Astrocyte of the cerebellum (primary cell): ENCODE data around the gene PDE1C.

Experiments
- DNase-seq: peaks from one replicate; pipeline ENCODE4 v3.0.0-alpha.2; 2011; ENCODE audit warnings: low read depth
- H3K4me3 ChIP-seq: 2 replicates; pipeline ENCODE4 v1.5.1; 2011; ENCODE audit warnings: mild to moderate bottlenecking, low read depth, low read length, moderate library complexity
- in situ Hi-C: cut with HindIII; loops from 2 replicates; pipeline ENCODE4 v1.10.0; 2017; ENCODE audit warnings: low sequenced_read_pairs
- TF ChIP-seq, protein P1 (sequence below): IDR thresholded peaks from 2 replicates; pipeline ENCODE4 v1.5.1; 2012; ENCODE audit warnings: low read length, low read depth, moderate library complexity, mild to moderate bottlenecking; ENCODE audit errors: missing control alignments

Gene PDE1C

DNA sequence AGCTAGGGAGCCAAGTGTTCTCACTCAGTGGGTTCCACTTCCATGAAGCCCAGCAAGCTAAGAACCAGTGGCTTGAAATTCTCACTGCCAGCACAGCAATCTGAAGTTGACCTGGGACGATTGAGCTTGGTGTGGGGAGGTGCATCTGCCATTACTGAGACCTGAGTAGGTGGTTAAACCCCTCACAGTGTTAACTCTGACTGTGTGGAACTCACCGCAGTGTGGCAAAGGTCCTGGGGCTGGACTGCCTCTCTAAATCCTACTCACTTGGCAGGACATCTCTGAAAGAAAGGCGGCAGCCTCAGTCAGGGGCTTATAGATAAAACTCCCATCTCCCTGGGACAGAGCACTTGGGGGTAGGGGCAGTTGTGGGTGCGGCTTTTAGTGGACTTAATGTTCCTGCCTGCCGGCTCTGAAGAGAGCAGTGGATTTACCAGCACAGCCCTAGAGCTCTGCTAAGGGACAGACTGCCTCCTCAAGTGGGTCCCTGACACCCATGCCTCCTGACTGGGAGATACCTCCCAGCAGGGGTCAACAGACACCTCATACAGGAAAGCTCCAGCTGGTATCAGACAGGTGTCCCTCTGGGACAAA is 143.1 kb downstream of the PDE1C start:
- DNase-seq = no peak
- TF ChIP-seq, protein P1, sequence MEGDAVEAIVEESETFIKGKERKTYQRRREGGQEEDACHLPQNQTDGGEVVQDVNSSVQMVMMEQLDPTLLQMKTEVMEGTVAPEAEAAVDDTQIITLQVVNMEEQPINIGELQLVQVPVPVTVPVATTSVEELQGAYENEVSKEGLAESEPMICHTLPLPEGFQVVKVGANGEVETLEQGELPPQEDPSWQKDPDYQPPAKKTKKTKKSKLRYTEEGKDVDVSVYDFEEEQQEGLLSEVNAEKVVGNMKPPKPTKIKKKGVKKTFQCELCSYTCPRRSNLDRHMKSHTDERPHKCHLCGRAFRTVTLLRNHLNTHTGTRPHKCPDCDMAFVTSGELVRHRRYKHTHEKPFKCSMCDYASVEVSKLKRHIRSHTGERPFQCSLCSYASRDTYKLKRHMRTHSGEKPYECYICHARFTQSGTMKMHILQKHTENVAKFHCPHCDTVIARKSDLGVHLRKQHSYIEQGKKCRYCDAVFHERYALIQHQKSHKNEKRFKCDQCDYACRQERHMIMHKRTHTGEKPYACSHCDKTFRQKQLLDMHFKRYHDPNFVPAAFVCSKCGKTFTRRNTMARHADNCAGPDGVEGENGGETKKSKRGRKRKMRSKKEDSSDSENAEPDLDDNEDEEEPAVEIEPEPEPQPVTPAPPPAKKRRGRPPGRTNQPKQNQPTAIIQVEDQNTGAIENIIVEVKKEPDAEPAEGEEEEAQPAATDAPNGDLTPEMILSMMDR = no peak
- H3K4me3 ChIP-seq = no peak overlapping the region
- in situ Hi-C loops = no loop called here

DNA sequence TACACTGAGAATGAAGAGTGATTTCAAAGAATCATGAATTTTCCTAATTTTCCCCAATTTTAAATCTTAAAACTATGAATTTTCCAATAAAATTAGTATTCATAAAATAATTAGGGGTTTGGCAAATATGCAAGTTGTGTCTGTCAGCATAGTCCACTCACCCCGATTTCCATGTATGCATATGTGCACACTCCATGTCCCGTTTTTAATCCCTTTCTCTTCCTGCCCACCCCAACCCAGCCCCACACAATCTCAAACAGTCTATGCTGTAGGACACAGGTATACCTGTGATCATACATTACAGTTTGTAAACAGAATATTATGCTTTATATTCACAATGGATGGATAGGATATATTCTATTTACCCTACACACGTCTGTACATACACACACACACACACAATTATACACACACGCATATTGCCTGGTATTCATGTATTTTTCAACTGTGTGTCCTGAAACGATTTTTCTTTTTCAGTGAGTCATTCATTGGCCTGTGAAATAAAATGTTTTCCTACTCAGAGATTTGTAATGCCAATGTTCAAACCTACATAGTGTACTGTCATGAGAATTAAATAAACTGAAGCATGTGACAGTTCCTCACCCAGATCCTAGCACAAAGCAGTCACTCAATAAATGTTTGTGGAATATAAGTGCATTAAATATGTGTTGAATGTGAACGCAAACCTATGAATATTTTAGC is 144.3 kb downstream of the PDE1C start:
- TF ChIP-seq, protein P1 = no peak
- no peak for DNase-seq
- H3K4me3 ChIP-seq = no peak overlapping the region
- in situ Hi-C loops = no loop called here

DNA sequence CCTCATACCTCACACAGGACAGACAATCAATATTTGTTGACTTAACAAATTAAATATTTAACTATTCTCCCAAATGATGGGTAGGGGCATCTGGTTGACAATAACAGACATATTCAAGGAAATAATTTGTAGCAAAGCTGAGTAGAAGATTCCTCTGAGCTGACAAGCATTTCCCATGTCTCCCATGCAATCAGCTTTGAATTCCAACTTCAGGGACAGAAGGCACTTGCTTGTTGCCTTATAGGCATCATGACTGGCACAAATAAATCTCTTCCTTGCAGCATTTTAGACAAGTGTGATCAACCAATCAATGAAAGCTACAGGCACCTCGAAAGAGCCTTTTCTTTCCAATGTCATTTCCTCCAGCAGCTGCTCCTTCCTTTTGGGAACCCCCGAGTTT is 146.0 kb downstream of the PDE1C start:
- no peak overlapping the region for H3K4me3 ChIP-seq
- in situ Hi-C loops = no loop called here
- no peak for DNase-seq
- TF ChIP-seq, protein P1 = no peak

DNA sequence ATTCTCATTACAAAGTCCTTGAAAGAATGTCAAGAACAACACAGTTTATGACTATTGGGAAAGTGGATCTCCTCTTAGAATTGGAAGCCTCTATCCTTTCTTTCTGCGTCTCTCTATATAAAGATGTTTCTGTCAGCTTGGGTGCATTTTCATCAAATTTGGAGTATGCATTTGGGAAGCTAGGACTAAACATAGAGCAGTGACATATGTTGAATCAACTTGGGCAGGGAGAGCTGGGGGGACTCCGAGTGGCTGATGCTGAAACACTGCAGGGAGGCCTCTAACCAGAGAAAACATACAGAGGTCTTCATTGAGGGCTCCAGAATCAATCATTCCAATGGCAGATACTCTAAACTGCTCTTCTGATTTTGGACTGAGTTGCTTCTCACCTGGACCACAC is 147.4 kb downstream of the PDE1C start:
- DNase-seq = no peak
- no peak overlapping the region for H3K4me3 ChIP-seq
- in situ Hi-C loops = no loop called here
- TF ChIP-seq, protein P1 = no peak

DNA sequence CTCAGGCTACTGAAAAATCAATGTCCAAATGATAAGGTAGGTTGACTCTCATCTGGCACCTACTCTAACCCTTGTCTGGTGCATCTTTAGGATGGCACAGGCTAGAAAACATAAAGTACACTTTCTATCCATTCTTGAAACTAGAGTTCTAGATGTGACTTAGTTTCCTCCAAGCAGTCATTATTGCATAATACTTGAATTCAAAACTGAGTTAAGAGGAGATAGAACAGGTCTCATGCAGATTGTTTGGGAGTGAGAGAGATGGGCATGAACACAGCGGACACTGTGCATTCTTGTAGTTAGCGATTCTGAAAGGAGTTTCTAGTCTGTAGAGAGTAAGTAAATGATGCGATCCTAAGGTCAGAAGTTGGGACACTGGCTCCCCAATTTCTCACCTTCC is 149.2 kb downstream of the PDE1C start:
- H3K4me3 ChIP-seq = no peak overlapping the region
- DNase-seq = no peak
- TF ChIP-seq, protein P1 = no peak
- in situ Hi-C loops = no loop called here

DNA sequence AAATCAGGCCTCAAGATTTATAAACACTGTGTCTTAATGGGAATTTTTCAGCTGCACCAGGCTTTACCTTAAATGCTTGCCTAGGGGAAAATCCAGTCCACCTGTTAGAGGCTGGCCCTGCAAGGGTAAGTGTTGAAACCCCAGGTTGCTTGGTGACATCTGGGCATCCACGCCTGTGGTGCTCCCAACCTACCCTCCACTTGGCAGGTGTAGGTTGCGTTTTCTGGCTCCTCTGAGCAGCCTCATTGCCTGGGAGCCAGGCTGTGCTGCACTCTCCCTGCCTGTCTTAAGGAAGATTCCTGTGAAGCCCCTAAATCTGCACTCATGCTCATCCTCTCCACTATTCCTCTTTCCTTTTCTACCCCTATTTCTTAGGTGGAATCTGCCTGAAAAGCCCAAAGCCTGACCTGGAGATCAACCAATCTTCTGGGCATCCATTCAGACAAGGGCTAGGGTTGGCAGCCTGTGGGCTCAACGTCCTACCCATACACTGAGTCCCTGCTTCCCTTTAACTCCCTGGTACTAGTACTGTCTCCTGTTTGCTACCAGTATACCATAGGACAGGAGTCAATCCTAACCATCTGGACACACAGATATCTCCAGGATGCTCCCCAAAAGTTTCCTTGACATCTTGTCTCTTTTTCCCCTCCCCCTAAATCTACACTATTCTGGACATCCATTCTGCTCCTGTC is 150.4 kb downstream of the PDE1C start:
- no peak for DNase-seq
- in situ Hi-C loops = no loop called here
- H3K4me3 ChIP-seq = no peak overlapping the region
- TF ChIP-seq, protein P1 = no peak
